GM12874 (cell line): Measurements from ENCODE around the gene KCTD11.

Experiments
- CTCF ChIP-seq: IDR thresholded peaks from 2 replicates; pipeline ENCODE4 v1.5.1; 2011; ENCODE audit warnings: low read depth, mild to moderate bottlenecking, control low read depth, low read length, moderate library complexity; ENCODE audit not compliant: insufficient read depth

The KCTD11 gene

GRCh38 chr17:7398612-7399011 is 46.6 kb downstream of the KCTD11 start:
- no peak for TF ChIP-seq CTCF

DNA sequence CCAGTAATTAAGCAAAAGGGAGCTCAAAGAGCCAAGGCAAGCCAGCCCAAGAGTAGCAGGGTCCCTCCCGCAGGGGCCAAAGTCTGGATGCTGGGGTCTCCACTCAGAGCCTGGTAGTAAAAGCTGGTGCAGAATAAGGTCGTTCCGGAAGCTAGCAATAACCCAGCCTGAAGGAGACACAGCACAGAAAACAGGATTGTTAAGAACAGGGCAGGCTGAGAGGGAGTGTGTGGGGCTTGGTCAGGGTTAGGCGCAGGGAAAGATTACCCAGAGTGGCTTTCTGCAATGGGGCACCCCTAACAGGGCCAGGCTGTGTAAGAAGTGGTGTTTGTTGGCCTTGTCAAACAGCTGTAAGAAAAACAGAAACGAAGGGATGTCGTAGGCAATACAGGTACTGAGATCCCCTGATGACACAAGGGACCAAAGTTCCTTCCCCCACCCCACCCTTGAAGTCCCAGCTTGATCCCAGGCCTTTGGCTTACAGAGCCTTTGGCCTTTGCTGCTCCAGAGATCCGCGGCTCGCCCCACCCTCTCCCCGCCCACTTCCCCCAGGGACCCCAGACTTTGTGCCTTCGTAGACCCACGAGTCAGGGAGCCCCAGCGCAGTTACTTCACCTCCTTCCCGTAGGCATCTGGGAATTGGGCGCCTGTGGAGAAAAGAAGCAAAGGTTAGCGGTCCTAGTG is 51.2 kb downstream of the KCTD11 start:
- no peak for TF ChIP-seq CTCF

DNA sequence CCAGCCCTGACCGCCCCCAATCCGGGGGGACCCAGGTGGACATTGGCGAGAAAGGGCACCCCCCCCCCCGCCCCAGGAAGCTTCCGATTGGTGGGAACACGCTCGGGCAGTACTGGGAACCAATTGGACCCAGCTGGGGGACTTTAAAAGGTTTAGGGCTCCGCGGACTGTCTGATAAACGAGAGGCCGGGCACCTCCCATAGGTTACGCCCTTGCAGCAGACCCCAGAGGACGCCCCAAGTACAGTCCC is 51.7 kb downstream of the KCTD11 start:
- TF ChIP-seq CTCF, result no peak

DNA sequence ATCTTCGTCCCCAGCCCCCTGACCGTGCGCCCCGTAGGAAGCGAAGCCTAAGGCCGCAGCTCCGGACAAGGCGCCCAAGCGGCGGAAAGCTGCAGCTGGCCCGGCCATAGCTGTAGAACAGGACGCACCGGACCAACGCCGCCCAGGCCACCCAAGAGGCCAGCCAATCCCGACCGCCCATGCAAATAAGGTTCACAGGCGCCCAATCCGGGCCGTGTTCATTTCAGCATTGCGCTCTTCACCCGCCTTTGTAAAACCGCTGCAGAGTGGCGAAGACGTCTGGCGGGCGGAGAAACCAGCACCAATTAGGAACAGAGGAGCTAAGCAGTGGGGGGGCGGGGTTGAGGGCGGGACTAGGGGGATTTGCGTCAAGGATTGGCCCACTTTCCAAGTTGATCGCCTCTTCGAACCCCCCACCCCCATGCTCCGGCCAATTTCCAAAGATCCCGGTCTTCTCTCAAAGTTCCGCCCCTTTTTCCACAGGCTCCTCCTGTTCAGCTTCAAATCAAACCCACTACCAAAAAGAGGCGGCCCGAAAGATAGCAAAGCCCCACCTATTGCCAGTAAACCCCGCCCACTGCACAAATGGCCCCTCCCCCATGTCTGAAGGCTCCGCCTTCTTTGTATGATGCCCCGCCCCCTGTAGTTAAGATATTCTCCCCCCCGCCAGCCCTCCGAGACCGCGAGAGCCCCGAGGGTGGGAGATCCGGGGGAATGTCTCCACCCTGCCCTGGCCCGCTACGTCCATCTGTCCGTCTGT is 52.2 kb downstream of the KCTD11 start, which contains the start of gene TMEM256:
TMEM256 (minus strand) TSS at position 121 of the 760 bp plus-strand sequence; CDS start at position 108, 13 bp downstream.
- TF ChIP-seq CTCF, result no peak
